H1 (cell line): ENCODE measurements around the gene CCSER2. TPM values are rescaled to one million over a fixed set of nuclear protein-coding genes. Genes with fewer than 3 reads are reported as not detected.

Experiments used
- CBX5 ChIP-seq: fragments of 300-800, 300-1000 bp; sonication (generic); IDR thresholded peaks from 2 replicates; pipeline ENCODE4 v1.7.1; 2016; ENCODE audit warnings: antibody characterized with exemption, low read length, low read depth
- KDM4A ChIP-seq: IDR thresholded peaks from one replicate; pipeline ENCODE4 v1.7.1; 2012; ENCODE audit warnings: low read depth, mild to moderate bottlenecking, moderate library complexity, low read length, inconsistent platforms; ENCODE audit not compliant: severe bottlenecking
- YY1 ChIP-seq: IDR thresholded peaks from 2 replicates; pipeline ENCODE4 v1.6.1; 2011; ENCODE audit warnings: low read depth, mild to moderate bottlenecking, low read length
- polyA plus RNA-seq, 7 experiments: library from polyadenylated mRNA; depleted of rRNA in 3 of 7; stranded (reverse) in 5 of 7; unstranded in 2 of 7; fragments of >200 nt in 5 of 7; fragments of 200-250 nt in 2 of 7; gene quantifications; 1 replicate in 5 of 7; 2 replicates in 1 of 7; 4 replicates in 1 of 7; pipeline versions ENCODE4 v1.2.1 to v1.2.3, GENCODE V29; 2011 to 2013; ENCODE audit warnings: missing spikeins in 2 of 7, mixed read lengths in 2 of 7
- total RNA-seq: library from RNA; stranded (reverse); fragmentation: NEBNext Ultra II Directional; extraction: Animal tissue kit (Norgen Biotek cat#: 25700); gene quantifications from 2 replicates; pipeline ENCODE4 v1.2.1, GENCODE V29; 2021
- TF ChIP-seq, protein P1 (sequence below): fragments of 300-600 bp; sonication (generic); IDR thresholded peaks from 2 replicates; pipeline ENCODE4 v1.7.1; 2012; ENCODE audit warnings: low read length, moderate library complexity, mild to moderate bottlenecking, inconsistent platforms; ENCODE audit not compliant: insufficient replicate concordance
- TF ChIP-seq, protein P2 (sequence below): IDR thresholded peaks from 2 replicates; pipeline ENCODE4 v1.6.1; 2011; ENCODE audit warnings: low read depth, mild to moderate bottlenecking, low read length; ENCODE audit not compliant: insufficient read depth

CCSER2 gene
- total and polyA plus RNA-seq, 2 of the 8 experiments (the other 6 are each of a cell fraction or from before 2014, with no cell fraction given): 6.9 to 30.5 TPM

DNA sequence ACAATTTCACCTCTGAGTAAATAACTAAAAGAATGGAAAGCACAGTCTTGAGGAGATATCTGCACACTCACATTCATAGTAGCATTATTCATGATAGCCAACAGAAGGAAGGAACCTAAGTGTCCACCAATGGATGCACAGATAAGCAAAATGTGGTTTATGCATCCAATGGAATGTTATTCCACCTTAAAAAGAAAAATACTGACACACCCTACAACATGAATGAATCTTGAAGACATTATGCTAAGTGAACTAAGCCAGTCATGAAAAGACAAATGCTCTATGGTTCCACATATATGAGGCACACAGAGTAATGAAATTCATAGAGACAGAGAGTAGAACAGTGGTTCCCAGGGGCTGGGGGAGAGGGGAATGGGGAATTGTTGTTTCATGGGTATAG, 6.5 kb upstream of the CCSER2 start (continued):
- TF ChIP-seq, protein P1, sequence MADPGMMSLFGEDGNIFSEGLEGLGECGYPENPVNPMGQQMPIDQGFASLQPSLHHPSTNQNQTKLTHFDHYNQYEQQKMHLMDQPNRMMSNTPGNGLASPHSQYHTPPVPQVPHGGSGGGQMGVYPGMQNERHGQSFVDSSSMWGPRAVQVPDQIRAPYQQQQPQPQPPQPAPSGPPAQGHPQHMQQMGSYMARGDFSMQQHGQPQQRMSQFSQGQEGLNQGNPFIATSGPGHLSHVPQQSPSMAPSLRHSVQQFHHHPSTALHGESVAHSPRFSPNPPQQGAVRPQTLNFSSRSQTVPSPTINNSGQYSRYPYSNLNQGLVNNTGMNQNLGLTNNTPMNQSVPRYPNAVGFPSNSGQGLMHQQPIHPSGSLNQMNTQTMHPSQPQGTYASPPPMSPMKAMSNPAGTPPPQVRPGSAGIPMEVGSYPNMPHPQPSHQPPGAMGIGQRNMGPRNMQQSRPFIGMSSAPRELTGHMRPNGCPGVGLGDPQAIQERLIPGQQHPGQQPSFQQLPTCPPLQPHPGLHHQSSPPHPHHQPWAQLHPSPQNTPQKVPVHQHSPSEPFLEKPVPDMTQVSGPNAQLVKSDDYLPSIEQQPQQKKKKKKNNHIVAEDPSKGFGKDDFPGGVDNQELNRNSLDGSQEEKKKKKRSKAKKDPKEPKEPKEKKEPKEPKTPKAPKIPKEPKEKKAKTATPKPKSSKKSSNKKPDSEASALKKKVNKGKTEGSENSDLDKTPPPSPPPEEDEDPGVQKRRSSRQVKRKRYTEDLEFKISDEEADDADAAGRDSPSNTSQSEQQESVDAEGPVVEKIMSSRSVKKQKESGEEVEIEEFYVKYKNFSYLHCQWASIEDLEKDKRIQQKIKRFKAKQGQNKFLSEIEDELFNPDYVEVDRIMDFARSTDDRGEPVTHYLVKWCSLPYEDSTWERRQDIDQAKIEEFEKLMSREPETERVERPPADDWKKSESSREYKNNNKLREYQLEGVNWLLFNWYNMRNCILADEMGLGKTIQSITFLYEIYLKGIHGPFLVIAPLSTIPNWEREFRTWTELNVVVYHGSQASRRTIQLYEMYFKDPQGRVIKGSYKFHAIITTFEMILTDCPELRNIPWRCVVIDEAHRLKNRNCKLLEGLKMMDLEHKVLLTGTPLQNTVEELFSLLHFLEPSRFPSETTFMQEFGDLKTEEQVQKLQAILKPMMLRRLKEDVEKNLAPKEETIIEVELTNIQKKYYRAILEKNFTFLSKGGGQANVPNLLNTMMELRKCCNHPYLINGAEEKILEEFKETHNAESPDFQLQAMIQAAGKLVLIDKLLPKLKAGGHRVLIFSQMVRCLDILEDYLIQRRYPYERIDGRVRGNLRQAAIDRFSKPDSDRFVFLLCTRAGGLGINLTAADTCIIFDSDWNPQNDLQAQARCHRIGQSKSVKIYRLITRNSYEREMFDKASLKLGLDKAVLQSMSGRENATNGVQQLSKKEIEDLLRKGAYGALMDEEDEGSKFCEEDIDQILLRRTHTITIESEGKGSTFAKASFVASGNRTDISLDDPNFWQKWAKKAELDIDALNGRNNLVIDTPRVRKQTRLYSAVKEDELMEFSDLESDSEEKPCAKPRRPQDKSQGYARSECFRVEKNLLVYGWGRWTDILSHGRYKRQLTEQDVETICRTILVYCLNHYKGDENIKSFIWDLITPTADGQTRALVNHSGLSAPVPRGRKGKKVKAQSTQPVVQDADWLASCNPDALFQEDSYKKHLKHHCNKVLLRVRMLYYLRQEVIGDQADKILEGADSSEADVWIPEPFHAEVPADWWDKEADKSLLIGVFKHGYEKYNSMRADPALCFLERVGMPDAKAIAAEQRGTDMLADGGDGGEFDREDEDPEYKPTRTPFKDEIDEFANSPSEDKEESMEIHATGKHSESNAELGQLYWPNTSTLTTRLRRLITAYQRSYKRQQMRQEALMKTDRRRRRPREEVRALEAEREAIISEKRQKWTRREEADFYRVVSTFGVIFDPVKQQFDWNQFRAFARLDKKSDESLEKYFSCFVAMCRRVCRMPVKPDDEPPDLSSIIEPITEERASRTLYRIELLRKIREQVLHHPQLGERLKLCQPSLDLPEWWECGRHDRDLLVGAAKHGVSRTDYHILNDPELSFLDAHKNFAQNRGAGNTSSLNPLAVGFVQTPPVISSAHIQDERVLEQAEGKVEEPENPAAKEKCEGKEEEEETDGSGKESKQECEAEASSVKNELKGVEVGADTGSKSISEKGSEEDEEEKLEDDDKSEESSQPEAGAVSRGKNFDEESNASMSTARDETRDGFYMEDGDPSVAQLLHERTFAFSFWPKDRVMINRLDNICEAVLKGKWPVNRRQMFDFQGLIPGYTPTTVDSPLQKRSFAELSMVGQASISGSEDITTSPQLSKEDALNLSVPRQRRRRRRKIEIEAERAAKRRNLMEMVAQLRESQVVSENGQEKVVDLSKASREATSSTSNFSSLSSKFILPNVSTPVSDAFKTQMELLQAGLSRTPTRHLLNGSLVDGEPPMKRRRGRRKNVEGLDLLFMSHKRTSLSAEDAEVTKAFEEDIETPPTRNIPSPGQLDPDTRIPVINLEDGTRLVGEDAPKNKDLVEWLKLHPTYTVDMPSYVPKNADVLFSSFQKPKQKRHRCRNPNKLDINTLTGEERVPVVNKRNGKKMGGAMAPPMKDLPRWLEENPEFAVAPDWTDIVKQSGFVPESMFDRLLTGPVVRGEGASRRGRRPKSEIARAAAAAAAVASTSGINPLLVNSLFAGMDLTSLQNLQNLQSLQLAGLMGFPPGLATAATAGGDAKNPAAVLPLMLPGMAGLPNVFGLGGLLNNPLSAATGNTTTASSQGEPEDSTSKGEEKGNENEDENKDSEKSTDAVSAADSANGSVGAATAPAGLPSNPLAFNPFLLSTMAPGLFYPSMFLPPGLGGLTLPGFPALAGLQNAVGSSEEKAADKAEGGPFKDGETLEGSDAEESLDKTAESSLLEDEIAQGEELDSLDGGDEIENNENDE: no peak
- TF ChIP-seq CBX5: no peak
- TF ChIP-seq, protein P2, sequence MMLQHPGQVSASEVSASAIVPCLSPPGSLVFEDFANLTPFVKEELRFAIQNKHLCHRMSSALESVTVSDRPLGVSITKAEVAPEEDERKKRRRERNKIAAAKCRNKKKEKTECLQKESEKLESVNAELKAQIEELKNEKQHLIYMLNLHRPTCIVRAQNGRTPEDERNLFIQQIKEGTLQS: no peak
- TF ChIP-seq YY1: no peak
- no peak for TF ChIP-seq KDM4A
